Ovary (tissue), 9 donors: ENCODE measurements around the gene SLIT3. TPM values are rescaled to one million over a fixed set of nuclear protein-coding genes. Genes with fewer than 3 reads are reported as not detected.
A peak's percentile ranks its signal among the peaks of the same experiment; 100 is the strongest.

Experiments
- DNase-seq, 5 donors: peaks; one replicate each; pipeline ENCODE4 v3.0.0-alpha.2; 2019 to 2020
- H3K27ac ChIP-seq, 2 donors: fragments of 200-600 bp; one replicate each; pipeline versions ENCODE4 v1.5.1 to v1.8.0; 2019 to 2022
- H3K27me3 ChIP-seq: fragments of 200-600 bp; one replicate; pipeline ENCODE4 v1.8.0; 2022
- H3K36me3 ChIP-seq: fragments of 200-600 bp; sonication (generic); one replicate; pipeline ENCODE4 v1.5.1; 2019
- H3K4me1 ChIP-seq: one replicate; pipeline ENCODE4 v1.8.1; 2013; ENCODE audit warnings: mild to moderate bottlenecking, moderate library complexity; ENCODE audit not compliant: insufficient read depth
- H3K4me3 ChIP-seq: fragments of 200-600 bp; sonication (generic); one replicate; pipeline ENCODE4 v1.5.1; 2017
- H3K9me3 ChIP-seq, 2 donors: fragments of 200-600 bp in 1 of 2; sonication (generic) in 1 of 2; one replicate each; pipeline versions ENCODE4 v1.5.1 to v1.8.1; 2013 to 2019; ENCODE audit warnings: mild to moderate bottlenecking in 1 of 2, moderate library complexity in 1 of 2
- CTCF ChIP-seq, 3 donors: fragments of 450-650 bp in 2 of 3; fragments of 200-600 bp in 1 of 3; IDR thresholded peaks; one replicate each; pipeline versions ENCODE4 v1.5.1 to v1.8.0; 2016 to 2022; ENCODE audit warnings: antibody characterized with exemption in 3 of 3, mild to moderate bottlenecking in 1 of 3
- EP300 ChIP-seq: sonication (generic); formaldehyde crosslinking; IDR thresholded peaks from one replicate; pipeline ENCODE4 v1.6.1; 2017; ENCODE audit warnings: antibody characterized with exemption
- POLR2A ChIP-seq: fragments of 450-650 bp; IDR thresholded peaks from one replicate; pipeline ENCODE4 v1.6.1; 2017; ENCODE audit warnings: antibody characterized with exemption, mild to moderate bottlenecking, moderate library complexity
- WGBS, 3 donors: extraction: QIAGEN DNeasy Blood & Tissue Kit in 1 of 3; methylation state at CpG; one replicate each; pipeline versions ENCODE4 v1.1.5 to v1.1.7; 2013 to 2017; 5-methylcytosine and 5-hydroxymethylcytosine counted together
- intact Hi-C, 4 donors: fragments of 100-400 bp; cut with DNase I; formaldehyde crosslinking; loops; one replicate each; pipeline versions ENCODE4 v1.11.0 to v1.15.1; 2022 to 2023
- polyA plus RNA-seq, 2 donors: library from polyadenylated mRNA; stranded (reverse); fragments of 200-250 nt in 1 of 2; fragments of 350-450 nt in 1 of 2; fragmentation: Illumina TruSeq in 1 of 2; extraction: RNeasy Lipid Tissue Mini Kit (QIAGEN cat#74804) in 1 of 2; gene quantifications; one replicate each; pipeline ENCODE4 v1.2.3, GENCODE V29; 2013 to 2014
- total RNA-seq, 7 donors: library from RNA; depleted of rRNA in 2 of 7; stranded (reverse); fragments of >200 nt in 2 of 7; fragmentation: NEBNext Ultra II Directional in 3 of 7; extraction: Animal tissue kit (Norgen Biotek cat#: 25700) in 3 of 7; gene quantifications; one replicate each; pipeline versions ENCODE4 v1.1.0 to v1.2.4, GENCODE V29; 2016 to 2023
- donor health status: DM: no; HTN: no; CAD: no; lungs with moderate emphysema.
- donor health status: DM: no; HTN: no; CAD: no.
- donor health status: Bipolar disorder and iron deficiency.
- donor health status: DM: yes; HTN: yes; CAD: no.
- donor health status: DM: no; HTN: no; CAD: no.
- donor health status: DM: yes; HTN: yes; CAD: no.

The SLIT3 gene
- total and polyA plus RNA-seq, 9 donors = 10.3 to 106 (median 24.4) TPM

- peak; percentile 39 to 74 (median 55) for DNase-seq
- 13 to 16% (median 14%) methylated on average over 10 of the region's 10 CpGs for WGBS, 3 donors
- Histone ChIP-seq H3K36me3 (no peaks in the 10 kb centered on the region), H3K4me1 (peaks cover 9% of the 10 kb centered on the region), H3K9me3 (no peaks in the 10 kb centered on the region), H3K27ac (peak overlapping the region in 1 of 2 donors; percentile 38), H3K4me3 (no peak overlapping the region), H3K27me3 (no peaks in the 10 kb centered on the region)
- no peak for TF ChIP-seq POLR2A
- TF ChIP-seq EP300 = no peak
- no peak for TF ChIP-seq CTCF (IDR thresholded peaks at IDR 0.05)
- intact Hi-C loops = no loop called here
Observed at GRCh38 chr5:168654211-168654721, 646.7 kb downstream of the SLIT3 start.

- intact Hi-C loops = no loop called here
- Histone ChIP-seq H3K36me3 (no peaks in the 10 kb centered on the region), H3K4me3 (no peak overlapping the region), H3K27ac (peak overlapping the region in 1 of 2 donors; percentile 38), H3K27me3 (no peaks in the 10 kb centered on the region), H3K4me1 (peaks cover 9% of the 10 kb centered on the region), H3K9me3 (no peaks in the 10 kb centered on the region)
- TF ChIP-seq POLR2A = no peak
- no peak for DNase-seq
- 22 to 27% (median 25%) methylated on average over 4 of the region's 4 CpGs for WGBS, 3 donors
Observed at GRCh38 chr5:168653626-168654025, 647.3 kb downstream of the SLIT3 start.

GRCh38 chr5:168651648-168652047 lies 649.3 kb downstream of the SLIT3 start:
- no peaks in the 10 kb centered on the region for H3K27me3 ChIP-seq
- TF ChIP-seq CTCF (IDR thresholded peaks at IDR 0.05) (no peak), POLR2A (no peak), EP300 (no peak)
- no peaks in the 10 kb centered on the region for H3K9me3 ChIP-seq
- H3K27ac ChIP-seq = no peak overlapping the region
- intact Hi-C loops = no loop called here
- H3K4me3 ChIP-seq = no peak overlapping the region
- no peaks in the 10 kb centered on the region for H3K36me3 ChIP-seq
- peaks cover 8% of the 10 kb centered on the region for H3K4me1 ChIP-seq
- DNase-seq = no peak

GRCh38 chr5:168649306-168649705 lies 651.6 kb downstream of the SLIT3 start:
- intact Hi-C loops = no loop called here
- Histone ChIP-seq H3K27me3 (no peaks in the 10 kb centered on the region), H3K36me3 (no peaks in the 10 kb centered on the region), H3K4me1 (peaks cover 6% of the 10 kb centered on the region), H3K4me3 (no peak overlapping the region), H3K9me3 (no peaks in the 10 kb centered on the region), H3K27ac (no peak overlapping the region)
- WGBS, 3 donors = 75 to 88% (median 80%) methylated on average over 2 of the region's 2 CpGs
- DNase-seq = no peak
- TF ChIP-seq EP300 (no peak), POLR2A (no peak), CTCF (IDR thresholded peaks at IDR 0.05) (no peak)

- intact Hi-C loops = no loop called here
- Histone ChIP-seq H3K27me3 (no peaks in the 10 kb centered on the region), H3K9me3 (no peaks in the 10 kb centered on the region), H3K27ac (no peak overlapping the region), H3K4me1 (peaks cover 2% of the 10 kb centered on the region), H3K4me3 (no peak overlapping the region), H3K36me3 (no peaks in the 10 kb centered on the region)
- TF ChIP-seq CTCF (IDR thresholded peaks at IDR 0.05) = no peak
- TF ChIP-seq POLR2A = no peak
- TF ChIP-seq EP300 = no peak
- no peak for DNase-seq
- WGBS, 3 donors = 92 to 97% (median 93%) methylated on average over 1 of the region's 1 CpG
Observed at GRCh38 chr5:168648576-168648975, 652.4 kb downstream of the SLIT3 start.
